Chondrocyte (in vitro differentiated cells): ENCODE results near the gene KIAA0825. TPM values are rescaled to one million over a fixed set of nuclear protein-coding genes. Genes with fewer than 3 reads are reported as not detected.

ENCODE experiments used
- DNase-seq: peaks from one replicate; pipeline ENCODE4 v3.0.0; 2021; ENCODE audit warnings: mixed read lengths, low spot score
- H3K27ac Mint-ChIP-seq: one replicate; pipeline ENCODE4 v1.8.0; 2021; ENCODE audit warnings: mild to moderate bottlenecking, moderate library complexity, mixed read lengths; ENCODE audit not compliant: unreplicated experiment
- H3K27me3 Mint-ChIP-seq: 2 replicates; pipeline ENCODE4 v1.8.0; 2021; ENCODE audit warnings: low read depth, mixed read lengths
- H3K36me3 Mint-ChIP-seq: 2 replicates; pipeline ENCODE4 v1.8.0; 2021; ENCODE audit warnings: low read depth, mixed read lengths
- H3K4me1 Mint-ChIP-seq: 2 replicates; pipeline ENCODE4 v1.8.0; 2021; ENCODE audit warnings: low read depth, mild to moderate bottlenecking, mixed read lengths
- H3K4me3 Mint-ChIP-seq: one replicate; pipeline ENCODE4 v1.8.0; 2021; ENCODE audit warnings: mild to moderate bottlenecking, moderate library complexity, mixed read lengths; ENCODE audit not compliant: unreplicated experiment
- H3K9me3 Mint-ChIP-seq: 2 replicates; pipeline ENCODE4 v1.8.0; 2021; ENCODE audit warnings: low read depth, mixed read lengths
- CTCF ChIP-seq: fragments of 200-600 bp; sonication (generic); IDR thresholded peaks from 2 replicates; pipeline ENCODE4 v1.5.0; 2021; ENCODE audit warnings: antibody characterized with exemption, mild to moderate bottlenecking, moderate library complexity
- total RNA-seq: library from RNA; stranded (reverse); gene quantifications from 3 replicates; pipeline ENCODE4 v1.2.1, GENCODE V29; 2021

Gene KIAA0825
- total RNA-seq, 1 donor from 2014 or later, result 3.4 TPM

- DNase-seq, result no peak
- no peak overlapping the region for H3K27ac Mint-ChIP-seq
- peaks cover 39% of the 10 kb centered on the region for H3K36me3 Mint-ChIP-seq
- H3K9me3 Mint-ChIP-seq, result peaks cover 49% of the 10 kb centered on the region
- TF ChIP-seq CTCF, result no peak
- H3K27me3 Mint-ChIP-seq, result no peaks in the 10 kb centered on the region
- H3K4me3 Mint-ChIP-seq, result no peak overlapping the region
- H3K4me1 Mint-ChIP-seq, result no peaks in the 10 kb centered on the region
These were observed 39.9 kb upstream of the KIAA0825 start for GRCh38 chr5:94658272-94658671.

GRCh38 chr5:94649874-94650273, 31.5 kb upstream of the KIAA0825 start:
- DNase-seq, result no peak
- Mint-ChIP-seq H3K9me3 (peaks cover 4% of the 10 kb centered on the region), H3K4me1 (no peaks in the 10 kb centered on the region), H3K27me3 (no peaks in the 10 kb centered on the region), H3K36me3 (peaks cover 7% of the 10 kb centered on the region), H3K4me3 (no peak overlapping the region), H3K27ac (no peak overlapping the region)
- TF ChIP-seq CTCF, result no peak

GRCh38 chr5:94646758-94647157, 28.4 kb upstream of the KIAA0825 start:
- DNase-seq, result no peak
- Mint-ChIP-seq H3K9me3 (no peaks in the 10 kb centered on the region), H3K36me3 (no peaks in the 10 kb centered on the region), H3K4me3 (no peak overlapping the region), H3K27ac (no peak overlapping the region), H3K4me1 (no peaks in the 10 kb centered on the region), H3K27me3 (no peaks in the 10 kb centered on the region)
- no peak for TF ChIP-seq CTCF

- H3K36me3 Mint-ChIP-seq, result peaks cover 11% of the 10 kb centered on the region
These were observed 26.6 kb upstream of the KIAA0825 start for GRCh38 chr5:94645053-94645452.

GRCh38 chr5:94640176-94640575, 21.8 kb upstream of the KIAA0825 start:
- Mint-ChIP-seq H3K27me3 (no peaks in the 10 kb centered on the region), H3K36me3 (peaks cover 17% of the 10 kb centered on the region), H3K27ac (no peak overlapping the region), H3K4me3 (no peak overlapping the region), H3K4me1 (no peaks in the 10 kb centered on the region), H3K9me3 (peaks cover 28% of the 10 kb centered on the region)
- no peak for TF ChIP-seq CTCF
- DNase-seq, result no peak

More at GRCh38 chr5:94645053-94645452, 26.6 kb upstream of the KIAA0825 start:
- no peak for DNase-seq
- no peaks in the 10 kb centered on the region for H3K27me3 Mint-ChIP-seq
- peaks cover 9% of the 10 kb centered on the region for H3K9me3 Mint-ChIP-seq
- no peak overlapping the region for H3K27ac Mint-ChIP-seq
- no peak for TF ChIP-seq CTCF
- H3K4me1 Mint-ChIP-seq, result no peaks in the 10 kb centered on the region
- H3K4me3 Mint-ChIP-seq, result no peak overlapping the region
